Gastrocnemius medialis (tissue), 4 donors: ENCODE measurements around the gene MSLN.

Experiments used
- POLR2A ChIP-seq, 2 donors: fragments of 450-650 bp; IDR thresholded peaks; one replicate each; pipeline ENCODE4 v1.6.1; 2017; ENCODE audit warnings: antibody characterized with exemption in 2 of 2, mild to moderate bottlenecking in 2 of 2, moderate library complexity in 2 of 2
- TF ChIP-seq, protein P1 (sequence below), 5 experiments: fragments of 450-650 bp in 3 of 5; fragments of 200-600 bp in 2 of 5; sonication (generic) in 2 of 5; IDR thresholded peaks in 4 of 5; conservative IDR thresholded peaks in 1 of 5; 1 replicate in 4 of 5; 2 replicates in 1 of 5; pipeline ENCODE4 v1.5.1; 2016 to 2019; ENCODE audit warnings: antibody characterized with exemption in 5 of 5, mild to moderate bottlenecking in 3 of 5, moderate library complexity in 3 of 5

DNA sequence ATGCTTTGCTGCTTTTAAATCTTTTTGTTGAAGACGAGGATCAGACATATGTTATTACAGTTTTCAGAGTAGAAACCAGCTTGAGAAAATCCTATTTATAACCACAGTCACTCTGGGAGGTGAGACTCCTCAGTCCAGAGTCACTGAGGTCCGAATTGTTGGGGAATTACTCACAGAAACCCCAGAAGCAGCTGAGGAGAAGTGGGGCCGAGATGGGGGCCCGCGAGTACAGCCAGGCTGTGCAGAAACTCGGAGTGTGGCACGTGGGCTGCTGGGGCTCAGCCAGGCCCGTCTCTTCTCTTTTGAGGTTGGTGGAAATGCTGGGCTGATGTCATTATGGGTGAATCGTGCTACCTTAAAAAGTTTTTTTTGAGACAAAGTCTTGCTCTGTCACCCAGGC is 54.4 kb downstream of the MSLN start:
- TF ChIP-seq, protein P1, sequence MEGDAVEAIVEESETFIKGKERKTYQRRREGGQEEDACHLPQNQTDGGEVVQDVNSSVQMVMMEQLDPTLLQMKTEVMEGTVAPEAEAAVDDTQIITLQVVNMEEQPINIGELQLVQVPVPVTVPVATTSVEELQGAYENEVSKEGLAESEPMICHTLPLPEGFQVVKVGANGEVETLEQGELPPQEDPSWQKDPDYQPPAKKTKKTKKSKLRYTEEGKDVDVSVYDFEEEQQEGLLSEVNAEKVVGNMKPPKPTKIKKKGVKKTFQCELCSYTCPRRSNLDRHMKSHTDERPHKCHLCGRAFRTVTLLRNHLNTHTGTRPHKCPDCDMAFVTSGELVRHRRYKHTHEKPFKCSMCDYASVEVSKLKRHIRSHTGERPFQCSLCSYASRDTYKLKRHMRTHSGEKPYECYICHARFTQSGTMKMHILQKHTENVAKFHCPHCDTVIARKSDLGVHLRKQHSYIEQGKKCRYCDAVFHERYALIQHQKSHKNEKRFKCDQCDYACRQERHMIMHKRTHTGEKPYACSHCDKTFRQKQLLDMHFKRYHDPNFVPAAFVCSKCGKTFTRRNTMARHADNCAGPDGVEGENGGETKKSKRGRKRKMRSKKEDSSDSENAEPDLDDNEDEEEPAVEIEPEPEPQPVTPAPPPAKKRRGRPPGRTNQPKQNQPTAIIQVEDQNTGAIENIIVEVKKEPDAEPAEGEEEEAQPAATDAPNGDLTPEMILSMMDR (IDR thresholded peaks at IDR 0.05 in 4 of 5, conservative IDR thresholded peaks at IDR 0.05 in 1 of 5): no peak
- no peak for TF ChIP-seq POLR2A (IDR thresholded peaks at IDR 0.05)
